ENCODE measurements around the gene TRIM72.

TRIM72 gene

GRCh38 chr16:31188450-31189411 is 25.2 kb upstream of the TRIM72 start:
- peaks cover 98% of the 10 kb centered on the region for H3K36me3 ChIP-seq (replicated peaks)
- TF ChIP-seq, protein P1, sequence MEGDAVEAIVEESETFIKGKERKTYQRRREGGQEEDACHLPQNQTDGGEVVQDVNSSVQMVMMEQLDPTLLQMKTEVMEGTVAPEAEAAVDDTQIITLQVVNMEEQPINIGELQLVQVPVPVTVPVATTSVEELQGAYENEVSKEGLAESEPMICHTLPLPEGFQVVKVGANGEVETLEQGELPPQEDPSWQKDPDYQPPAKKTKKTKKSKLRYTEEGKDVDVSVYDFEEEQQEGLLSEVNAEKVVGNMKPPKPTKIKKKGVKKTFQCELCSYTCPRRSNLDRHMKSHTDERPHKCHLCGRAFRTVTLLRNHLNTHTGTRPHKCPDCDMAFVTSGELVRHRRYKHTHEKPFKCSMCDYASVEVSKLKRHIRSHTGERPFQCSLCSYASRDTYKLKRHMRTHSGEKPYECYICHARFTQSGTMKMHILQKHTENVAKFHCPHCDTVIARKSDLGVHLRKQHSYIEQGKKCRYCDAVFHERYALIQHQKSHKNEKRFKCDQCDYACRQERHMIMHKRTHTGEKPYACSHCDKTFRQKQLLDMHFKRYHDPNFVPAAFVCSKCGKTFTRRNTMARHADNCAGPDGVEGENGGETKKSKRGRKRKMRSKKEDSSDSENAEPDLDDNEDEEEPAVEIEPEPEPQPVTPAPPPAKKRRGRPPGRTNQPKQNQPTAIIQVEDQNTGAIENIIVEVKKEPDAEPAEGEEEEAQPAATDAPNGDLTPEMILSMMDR (IDR thresholded peaks at IDR 0.05; ENCODE audit: low read depth, low read length, missing control alignments), result no peak
- no peak overlapping the region for H3K4me3 ChIP-seq (ENCODE audit: low read depth, low read length)
- H3K27ac ChIP-seq, result no peak overlapping the region
- in situ Hi-C loops (cut with HindIII; ENCODE audit: low pct_ligation_motif_present, low sequenced_read_pairs), result loop anchor here (25.0 kb wide), 1 partner anchor 274 kb away; the partner anchor contains the start of genes ARMC5 and TGFB1I1
- no peak for DNase-seq
- no peaks in the 10 kb centered on the region for H3K27me3 ChIP-seq (replicated peaks)

DNA sequence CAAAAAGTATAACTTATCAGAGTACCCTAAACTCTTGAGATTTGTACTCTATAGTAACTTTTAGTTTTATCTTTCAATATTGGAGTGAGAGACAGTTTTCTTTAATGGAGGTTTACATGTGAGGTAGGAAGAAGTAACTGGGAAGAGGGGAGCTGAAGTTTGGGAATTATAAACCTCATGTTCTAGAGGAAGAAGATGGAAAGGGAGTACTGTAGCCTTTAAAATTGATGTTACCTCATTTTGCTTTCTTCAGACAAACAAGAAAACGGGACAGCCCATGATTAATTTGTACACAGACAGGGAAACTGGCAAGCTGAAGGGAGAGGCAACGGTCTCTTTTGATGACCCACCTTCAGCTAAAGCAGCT is 24.5 kb upstream of the TRIM72 start:
- peaks cover 99% of the 10 kb centered on the region for H3K36me3 ChIP-seq (replicated peaks)
- H3K27ac ChIP-seq, result no peak overlapping the region
- no peak for DNase-seq
- TF ChIP-seq, protein P1 (IDR thresholded peaks at IDR 0.05; ENCODE audit: low read depth, low read length, missing control alignments), result no peak
- in situ Hi-C loops (cut with HindIII; ENCODE audit: low pct_ligation_motif_present, low sequenced_read_pairs), result loop anchor here (25.0 kb wide), 1 partner anchor 273 kb away; the partner anchor contains the start of genes ARMC5 and TGFB1I1
- no peak overlapping the region for H3K4me3 ChIP-seq (ENCODE audit: low read depth, low read length)
- H3K27me3 ChIP-seq (replicated peaks), result no peaks in the 10 kb centered on the region

- no peak overlapping the region for H3K27ac ChIP-seq
- no peak for DNase-seq
- TF ChIP-seq, protein P1 (IDR thresholded peaks at IDR 0.05; ENCODE audit: low read depth, low read length, missing control alignments), result no peak
- H3K4me3 ChIP-seq (ENCODE audit: low read depth, low read length), result no peak overlapping the region
- H3K36me3 ChIP-seq (replicated peaks), result peaks cover 99% of the 10 kb centered on the region
- H3K27me3 ChIP-seq (replicated peaks), result no peaks in the 10 kb centered on the region
- in situ Hi-C loops (cut with HindIII; ENCODE audit: low pct_ligation_motif_present, low sequenced_read_pairs), result loop anchor here (25.0 kb wide), 1 partner anchor 272 kb away; the partner anchor contains the start of genes ARMC5 and TGFB1I1
These were observed 23.9 kb upstream of the TRIM72 start for GRCh38 chr16:31190061-31190460.

GRCh38 chr16:31190818-31191444 is 23.0 kb upstream of the TRIM72 start:
- TF ChIP-seq, protein P1 (IDR thresholded peaks at IDR 0.05; ENCODE audit: low read depth, low read length, missing control alignments), result no peak
- Histone ChIP-seq H3K4me3 (ENCODE audit: low read depth, low read length) (no peak overlapping the region), H3K27me3 (replicated peaks) (no peaks in the 10 kb centered on the region), H3K36me3 (replicated peaks) (peaks cover 98% of the 10 kb centered on the region), H3K27ac (no peak overlapping the region)
- DNase-seq, result no peak
- in situ Hi-C loops (cut with HindIII; ENCODE audit: low pct_ligation_motif_present, low sequenced_read_pairs), result loop anchor here (25.0 kb wide), 1 partner anchor 271 kb away; the partner anchor contains the start of genes ARMC5 and TGFB1I1

DNA sequence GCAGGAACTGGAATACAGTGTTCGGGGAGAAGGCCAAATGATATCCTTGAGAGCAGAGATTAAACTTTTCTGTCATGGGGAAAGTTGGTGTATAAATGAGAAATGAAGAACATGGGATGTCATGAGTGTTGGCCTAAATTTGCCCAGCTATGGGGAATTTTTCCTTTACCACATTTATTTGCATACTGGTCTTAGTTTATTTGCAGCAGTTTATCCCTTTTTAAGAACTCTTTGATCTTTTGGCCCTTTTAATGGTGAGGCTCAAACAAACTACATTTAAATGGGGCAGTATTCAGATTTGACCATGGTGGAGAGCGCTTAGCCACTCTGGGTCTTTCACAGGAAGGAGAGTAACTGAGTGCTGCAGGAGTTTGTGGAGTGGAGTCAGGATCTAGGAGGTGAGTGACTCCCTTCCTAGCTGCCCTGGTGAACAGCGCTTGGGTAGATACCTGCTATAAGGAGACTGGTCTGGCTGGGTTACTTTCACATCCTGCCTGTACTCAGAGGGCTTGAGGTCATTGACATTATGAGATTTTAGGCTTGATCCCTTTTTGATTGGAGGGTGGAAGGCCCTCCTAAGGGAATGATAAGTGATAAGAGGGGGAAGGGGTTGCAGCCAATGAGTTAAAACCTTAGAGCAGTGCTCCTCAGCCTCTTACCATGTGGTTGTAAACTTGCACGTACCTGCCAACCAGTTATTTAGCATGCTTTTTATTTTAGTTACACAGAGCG is 22.1 kb upstream of the TRIM72 start:
- in situ Hi-C loops (cut with HindIII; ENCODE audit: low pct_ligation_motif_present, low sequenced_read_pairs), result loop anchor here (25.0 kb wide), 1 partner anchor 270 kb away; the partner anchor contains the start of genes ARMC5 and TGFB1I1
- DNase-seq, result no peak
- H3K4me3 ChIP-seq (ENCODE audit: low read depth, low read length), result no peak overlapping the region
- H3K27ac ChIP-seq, result no peak overlapping the region
- H3K36me3 ChIP-seq (replicated peaks), result peaks cover 98% of the 10 kb centered on the region
- H3K27me3 ChIP-seq (replicated peaks), result no peaks in the 10 kb centered on the region
- TF ChIP-seq, protein P1 (IDR thresholded peaks at IDR 0.05; ENCODE audit: low read depth, low read length, missing control alignments), result no peak

All from brain microvascular endothelial cell (primary cell).